K562 (cell line): Measurements from ENCODE around the gene KNCN. TPM values are rescaled to one million over a fixed set of nuclear protein-coding genes. Genes with fewer than 3 reads are reported as not detected.
A peak's percentile ranks its signal among the peaks of the same experiment; 100 is the strongest.

Experiments used
- BMI1 ChIP-seq: fragments of 150-350 bp; IDR thresholded peaks from 2 replicates; pipeline ENCODE4 v1.6.1; 2014; ENCODE audit warnings: low read length
- C11orf30 ChIP-seq: fragments of 450-650 bp; IDR thresholded peaks from 2 replicates; pipeline ENCODE4 v1.6.1; 2016; ENCODE audit warnings: low read depth, mild to moderate bottlenecking
- EHMT2 ChIP-seq: fragments of 450-650 bp; IDR thresholded peaks from 2 replicates; pipeline ENCODE4 v1.6.1; 2018; ENCODE audit warnings: antibody characterized with exemption
- GABPA ChIP-seq: fragments of 200-800 bp; sonication (Bioruptor generic); conservative IDR thresholded peaks from 2 replicates; pipeline ENCODE4 v1.6.1; 2016; ENCODE audit warnings: low read depth, missing genetic modification characterization, missing compliant biosample characterization
- NR3C1 ChIP-seq: sonication (generic); formaldehyde crosslinking; IDR thresholded peaks from 2 replicates; pipeline ENCODE4 v1.8.1; 2022; ENCODE audit warnings: missing genetic modification reagents
- NRF1 ChIP-seq, 2 experiments: fragments of 450-650 bp; IDR thresholded peaks in 1 of 2; conservative IDR thresholded peaks in 1 of 2; 2 replicates each; pipeline ENCODE4 v1.6.1; 2014; ENCODE audit warnings: mild to moderate bottlenecking in 2 of 2
- SMAD2 ChIP-seq: fragments of 150-350 bp; IDR thresholded peaks from 2 replicates; pipeline ENCODE4 v1.6.1; 2014; ENCODE audit warnings: low read depth, mild to moderate bottlenecking, low read length
- SRF ChIP-seq, 2 experiments: fragments of 250-450, 450-650 bp in 1 of 2; sonication (Bioruptor Pico) in 1 of 2; sonication (generic) in 1 of 2; formaldehyde crosslinking; IDR thresholded peaks; 2 replicates each; pipeline versions ENCODE4 v1.5.0 to v1.5.1; 2020 to 2022; ENCODE audit warnings: mild to moderate bottlenecking in 1 of 2, missing genetic modification reagents in 1 of 2
- TCF7 ChIP-seq: sonication (generic); IDR thresholded peaks from 2 replicates; pipeline ENCODE4 v1.6.1; 2016; ENCODE audit warnings: antibody characterized with exemption, borderline replicate concordance
- ZKSCAN1 ChIP-seq: fragments of 150-350 bp; IDR thresholded peaks from 2 replicates; pipeline ENCODE4 v1.6.1; 2016; ENCODE audit warnings: low read depth, low read length
- ZKSCAN3 ChIP-seq: fragments of 250-450 bp; sonication (Bioruptor Pico); IDR thresholded peaks from 2 replicates; pipeline ENCODE4 v1.4.0; 2020
- ZNF507 ChIP-seq: conservative IDR thresholded peaks from 2 replicates; pipeline ENCODE4 v1.6.1; 2017; ENCODE audit warnings: missing genetic modification characterization, missing compliant biosample characterization
- polyA plus RNA-seq, 8 experiments: library from polyadenylated mRNA; depleted of rRNA in 4 of 8; stranded (reverse) in 5 of 8; unstranded in 3 of 8; fragments of >200 nt; fragmentation: Nextera tagmentation in 2 of 8; fragmentation: Illumina TruSeq in 1 of 8; extraction: Ambion mirVana in 2 of 8; extraction: Trizol in 1 of 8; gene quantifications; 2 replicates each; pipeline versions ENCODE4 v1.2.1 to v1.2.3, GENCODE V29; 2011 to 2014; ENCODE audit warnings: inconsistent platforms in 1 of 8, missing spikeins in 1 of 8
- total RNA-seq, 7 experiments: library from RNA; depleted of rRNA in 6 of 7; stranded (reverse); fragments of >200 nt in 6 of 7; fragmentation: Illumina TruSeq in 2 of 7; extraction: Trizol in 2 of 7; gene quantifications; 2 replicates each; pipeline versions ENCODE4 v1.2.1 to v1.2.3, GENCODE V29; 2011 to 2021; ENCODE audit warnings: low replicate concordance in 1 of 7
- TF ChIP-seq, protein P1 (sequence below): sonication (generic); formaldehyde crosslinking; IDR thresholded peaks from 2 replicates; pipeline ENCODE4 v1.4.0; 2020; ENCODE audit warnings: mild to moderate bottlenecking, missing genetic modification reagents
- TF ChIP-seq, protein P2 (sequence below): fragments of 450-650 bp; formaldehyde crosslinking; IDR thresholded peaks from 2 replicates; pipeline ENCODE4 v1.4.0; 2020; ENCODE audit warnings: mild to moderate bottlenecking
- TF ChIP-seq, protein P3 (sequence below): sonication (generic); formaldehyde crosslinking; IDR thresholded peaks from 2 replicates; pipeline ENCODE4 v1.8.0; 2022; ENCODE audit warnings: missing genetic modification reagents, mild to moderate bottlenecking, borderline replicate concordance
- TF ChIP-seq, protein P4 (sequence below): fragments of 250-450 bp; sonication (Bioruptor Pico); IDR thresholded peaks from 2 replicates; pipeline ENCODE4 v1.5.0; 2021; ENCODE audit warnings: mild to moderate bottlenecking, moderate library complexity
- TF ChIP-seq, protein P5 (sequence below): IDR thresholded peaks from 2 replicates; pipeline ENCODE4 v1.6.1; 2014; ENCODE audit warnings: antibody characterized with exemption

The KNCN gene
- total and polyA plus RNA-seq, 9 of the 15 experiments (the other 6 are each of a cell fraction or from before 2014, with no cell fraction given): not detected

GRCh38 chr1:46522184-46522968, 29.1 kb downstream of the KNCN start (continued):
- TF ChIP-seq, protein P1, sequence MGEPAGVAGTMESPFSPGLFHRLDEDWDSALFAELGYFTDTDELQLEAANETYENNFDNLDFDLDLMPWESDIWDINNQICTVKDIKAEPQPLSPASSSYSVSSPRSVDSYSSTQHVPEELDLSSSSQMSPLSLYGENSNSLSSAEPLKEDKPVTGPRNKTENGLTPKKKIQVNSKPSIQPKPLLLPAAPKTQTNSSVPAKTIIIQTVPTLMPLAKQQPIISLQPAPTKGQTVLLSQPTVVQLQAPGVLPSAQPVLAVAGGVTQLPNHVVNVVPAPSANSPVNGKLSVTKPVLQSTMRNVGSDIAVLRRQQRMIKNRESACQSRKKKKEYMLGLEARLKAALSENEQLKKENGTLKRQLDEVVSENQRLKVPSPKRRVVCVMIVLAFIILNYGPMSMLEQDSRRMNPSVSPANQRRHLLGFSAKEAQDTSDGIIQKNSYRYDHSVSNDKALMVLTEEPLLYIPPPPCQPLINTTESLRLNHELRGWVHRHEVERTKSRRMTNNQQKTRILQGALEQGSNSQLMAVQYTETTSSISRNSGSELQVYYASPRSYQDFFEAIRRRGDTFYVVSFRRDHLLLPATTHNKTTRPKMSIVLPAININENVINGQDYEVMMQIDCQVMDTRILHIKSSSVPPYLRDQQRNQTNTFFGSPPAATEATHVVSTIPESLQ (CRISPR knock-in tag): 0 out of 2 replicates have a peak, but pooled peaks have one; percentile 57
- TF ChIP-seq SMAD2 (no peak), ZKSCAN1 (peak; percentile 80), GABPA (tag) (peak; percentile 19; the same call in 1 of the 2 replicates), ZNF507 (tag) (no peak), SRF (CRISPR knock-in tag; IDR thresholded peaks at IDR 0.05) (peak in 1 of 2 experiments; percentile 12; a peak in 1 of 4 replicates), BMI1 (no peak), ZKSCAN3 (CRISPR knock-in tag) (no peak), NR3C1 (CRISPR knock-in tag) (no peak), C11orf30 (peak; percentile 74; the same call in 1 of the 2 replicates), TCF7 (peak; percentile 71; the same call in 1 of the 2 replicates), EHMT2 (peak; percentile 50; the same call in 1 of the 2 replicates), NRF1 (conservative IDR thresholded peaks at IDR 0.05 in 1 of 2, IDR thresholded peaks at IDR 0.05 in 1 of 2) (peak; percentile 76 to 79)
- TF ChIP-seq, protein P2, sequence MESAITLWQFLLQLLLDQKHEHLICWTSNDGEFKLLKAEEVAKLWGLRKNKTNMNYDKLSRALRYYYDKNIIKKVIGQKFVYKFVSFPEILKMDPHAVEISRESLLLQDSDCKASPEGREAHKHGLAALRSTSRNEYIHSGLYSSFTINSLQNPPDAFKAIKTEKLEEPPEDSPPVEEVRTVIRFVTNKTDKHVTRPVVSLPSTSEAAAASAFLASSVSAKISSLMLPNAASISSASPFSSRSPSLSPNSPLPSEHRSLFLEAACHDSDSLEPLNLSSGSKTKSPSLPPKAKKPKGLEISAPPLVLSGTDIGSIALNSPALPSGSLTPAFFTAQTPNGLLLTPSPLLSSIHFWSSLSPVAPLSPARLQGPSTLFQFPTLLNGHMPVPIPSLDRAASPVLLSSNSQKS (CRISPR knock-in tag): no peak
- TF ChIP-seq, protein P3, sequence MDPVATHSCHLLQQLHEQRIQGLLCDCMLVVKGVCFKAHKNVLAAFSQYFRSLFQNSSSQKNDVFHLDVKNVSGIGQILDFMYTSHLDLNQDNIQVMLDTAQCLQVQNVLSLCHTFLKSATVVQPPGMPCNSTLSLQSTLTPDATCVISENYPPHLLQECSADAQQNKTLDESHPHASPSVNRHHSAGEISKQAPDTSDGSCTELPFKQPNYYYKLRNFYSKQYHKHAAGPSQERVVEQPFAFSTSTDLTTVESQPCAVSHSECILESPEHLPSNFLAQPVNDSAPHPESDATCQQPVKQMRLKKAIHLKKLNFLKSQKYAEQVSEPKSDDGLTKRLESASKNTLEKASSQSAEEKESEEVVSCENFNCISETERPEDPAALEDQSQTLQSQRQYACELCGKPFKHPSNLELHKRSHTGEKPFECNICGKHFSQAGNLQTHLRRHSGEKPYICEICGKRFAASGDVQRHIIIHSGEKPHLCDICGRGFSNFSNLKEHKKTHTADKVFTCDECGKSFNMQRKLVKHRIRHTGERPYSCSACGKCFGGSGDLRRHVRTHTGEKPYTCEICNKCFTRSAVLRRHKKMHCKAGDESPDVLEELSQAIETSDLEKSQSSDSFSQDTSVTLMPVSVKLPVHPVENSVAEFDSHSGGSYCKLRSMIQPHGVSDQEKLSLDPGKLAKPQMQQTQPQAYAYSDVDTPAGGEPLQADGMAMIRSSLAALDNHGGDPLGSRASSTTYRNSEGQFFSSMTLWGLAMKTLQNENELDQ (CRISPR knock-in tag): no peak
- TF ChIP-seq, protein P4, sequence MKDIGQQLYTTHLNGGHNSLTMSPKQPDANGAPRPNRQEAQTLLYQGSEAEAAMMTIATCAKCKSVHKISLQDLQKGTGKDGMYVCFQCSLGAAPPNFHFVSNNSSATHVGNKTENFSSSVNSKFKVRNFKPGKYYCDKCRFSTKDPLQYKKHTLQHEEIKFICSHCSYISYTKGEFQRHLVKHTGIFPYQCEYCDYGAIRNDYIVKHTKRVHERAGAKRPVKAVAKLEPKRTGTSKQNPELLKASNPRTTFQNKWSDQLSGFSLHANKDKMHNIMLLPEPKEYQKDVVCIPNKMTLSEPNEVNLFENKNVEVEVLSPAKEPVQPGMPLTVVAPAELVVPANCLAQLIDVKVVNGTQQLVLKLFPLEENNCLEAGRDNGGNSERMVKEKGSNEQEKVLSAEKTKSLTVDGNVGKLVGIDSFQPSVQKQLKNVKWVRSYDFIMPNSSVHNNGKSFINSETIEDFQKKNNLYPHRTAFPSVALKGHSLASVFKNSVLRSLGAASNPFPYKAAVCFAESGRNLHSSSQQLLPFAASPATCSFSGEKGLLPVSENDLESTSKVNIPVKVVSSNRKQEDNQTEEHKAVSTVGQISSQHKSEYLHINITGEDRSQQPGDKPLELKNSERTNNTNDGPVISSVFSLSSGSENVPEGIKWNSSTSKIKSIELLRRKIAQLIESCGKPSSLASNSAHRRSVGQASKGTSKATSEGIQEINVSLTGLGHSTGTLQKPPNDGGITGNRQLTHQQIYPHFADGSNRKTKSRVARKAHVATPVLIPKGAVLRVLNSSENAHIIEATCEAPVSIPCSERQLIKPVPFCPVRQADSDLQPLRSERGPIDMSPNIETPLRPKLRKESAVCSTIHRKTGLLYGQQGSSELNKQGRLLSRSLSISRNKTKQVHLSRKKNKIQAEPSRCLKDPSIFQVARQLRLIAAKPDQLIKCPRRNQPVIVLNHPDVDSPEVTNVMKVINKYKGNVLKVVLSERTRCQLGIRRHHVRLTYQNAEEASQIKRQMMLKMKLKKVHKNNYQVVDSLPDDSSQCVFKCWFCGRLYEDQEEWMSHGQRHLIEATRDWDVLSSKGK: no peak
- TF ChIP-seq, protein P5, sequence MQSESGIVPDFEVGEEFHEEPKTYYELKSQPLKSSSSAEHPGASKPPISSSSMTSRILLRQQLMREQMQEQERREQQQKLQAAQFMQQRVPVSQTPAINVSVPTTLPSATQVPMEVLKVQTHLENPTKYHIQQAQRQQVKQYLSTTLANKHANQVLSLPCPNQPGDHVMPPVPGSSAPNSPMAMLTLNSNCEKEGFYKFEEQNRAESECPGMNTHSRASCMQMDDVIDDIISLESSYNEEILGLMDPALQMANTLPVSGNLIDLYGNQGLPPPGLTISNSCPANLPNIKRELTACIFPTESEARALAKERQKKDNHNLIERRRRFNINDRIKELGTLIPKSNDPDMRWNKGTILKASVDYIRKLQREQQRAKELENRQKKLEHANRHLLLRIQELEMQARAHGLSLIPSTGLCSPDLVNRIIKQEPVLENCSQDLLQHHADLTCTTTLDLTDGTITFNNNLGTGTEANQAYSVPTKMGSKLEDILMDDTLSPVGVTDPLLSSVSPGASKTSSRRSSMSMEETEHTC: peak; percentile 77
